Heart right ventricle (tissue), 16 donors: Measurements from ENCODE around the gene GGTLC2. TPM values are rescaled to one million over a fixed set of nuclear protein-coding genes. Genes with fewer than 3 reads are reported as not detected.

Experiments
- ATAC-seq, 8 donors: fragments of 200-7000 bp; cut with Tn5 transposase; one replicate each; pipeline ENCODE4 v1.9.1; 2020; ENCODE audit warnings: mild to moderate bottlenecking in 8 of 8, moderate library complexity in 8 of 8, moderate number of reproducible peaks in 1 of 8
- DNase-seq, 2 donors: peaks; one replicate each; pipeline ENCODE4 v3.0.0-alpha.2; 2020
- H3K27ac ChIP-seq, 10 donors: fragments of 200-600 bp; sonication (generic) in 2 of 10; one replicate each; pipeline versions ENCODE4 v1.5.0 to v1.8.0; 2020 to 2022; ENCODE audit warnings: mild to moderate bottlenecking in 3 of 10
- H3K27me3 ChIP-seq, 7 donors: fragments of 200-600 bp; one replicate each; pipeline ENCODE4 v1.8.0; 2021 to 2022; ENCODE audit warnings: mild to moderate bottlenecking in 2 of 7
- H3K36me3 ChIP-seq, 9 donors: fragments of 200-600 bp; sonication (generic) in 1 of 9; one replicate each; pipeline versions ENCODE4 v1.5.0 to v1.8.0; 2020 to 2022; ENCODE audit warnings: mild to moderate bottlenecking in 2 of 9
- H3K4me1 ChIP-seq, 9 donors: fragments of 200-600 bp; sonication (generic) in 1 of 9; one replicate each; pipeline versions ENCODE4 v1.5.0 to v1.8.0; 2020 to 2022; ENCODE audit warnings: mild to moderate bottlenecking in 4 of 9
- H3K4me3 ChIP-seq, 10 donors: fragments of 200-600 bp; sonication (generic) in 2 of 10; one replicate each; pipeline versions ENCODE4 v1.5.0 to v1.8.0; 2020 to 2022; ENCODE audit warnings: mild to moderate bottlenecking in 7 of 10, moderate library complexity in 2 of 10
- H3K9me3 ChIP-seq, 11 donors: fragments of 200-600 bp in 10 of 11; sonication (generic) in 2 of 11; one replicate each; pipeline versions ENCODE4 v1.5.0 to v1.8.0; 2013 to 2022; ENCODE audit warnings: mild to moderate bottlenecking in 2 of 11, control low read depth in 1 of 11, moderate library complexity in 1 of 11
- CTCF ChIP-seq, 9 donors: fragments of 200-600 bp; sonication (generic) in 2 of 9; IDR thresholded peaks; one replicate each; pipeline versions ENCODE4 v1.5.0 to v1.8.0; 2021 to 2022; ENCODE audit warnings: antibody characterized with exemption in 9 of 9, mild to moderate bottlenecking in 5 of 9, moderate library complexity in 1 of 9
- WGBS, 2 donors: extraction: QIAGEN DNeasy Blood & Tissue Kit; methylation state at CpG; one replicate each; pipeline ENCODE4 v1.1.7; 2013; ENCODE audit warnings: inconsistent platforms in 1 of 2; 5-methylcytosine and 5-hydroxymethylcytosine counted together
- intact Hi-C, 10 donors: fragments of 100-400 bp; cut with DNase I; formaldehyde crosslinking; loops; one replicate each; pipeline versions ENCODE4 v1.11.1 to v1.14.2; 2022
- polyA plus RNA-seq, 2 donors: library from polyadenylated mRNA; stranded (reverse); fragments of 200-250 nt; gene quantifications; one replicate each; pipeline ENCODE4 v1.2.3, GENCODE V29; 2013
- total RNA-seq, 10 donors: library from RNA; stranded (reverse); fragmentation: NEBNext Ultra II Directional in 3 of 10; extraction: Animal tissue kit (Norgen Biotek cat#: 25700) in 3 of 10; gene quantifications; one replicate each; pipeline versions ENCODE4 v1.2.1 to v1.2.4, GENCODE V29; 2021 to 2023
- donor health status: Arrhythmogenic right ventricular cardiomyopathy.
- donor health status: ischemic (EF 13 %, LVEDD 7.1; RV severe dilation, severe dysfunction).
- donor health status: healthy with polysubstance abuse.
- donor health status: DM: no; HTN: yes; CAD: no.
- donor health status: DM: no; HTN: no; CAD: no.
- donor health status: ischemic (EF 25% LVEDD 6.9; RV normal size, moderate dysfunction).
- donor health status: ischemic (EF 25% LVEDD 5.7; RV mildly dilated, moderate dysfunction).
- donor health status: healthy.
- donor health status: DM: yes; HTN: yes; CAD: no.
- donor health status: Ischemic cardiomyopathy.
- donor health status: ischemic (EF 35%, LVEDD 5.7; RV mildly dilated, moderate dysfunction).
- donor health status: nonischemic (EF 11% LVEDD 7.7; RV severe dilation, severe dysfunction).
- donor health status: DM: yes; HTN: yes; CAD: no.
- donor health status: PGD.
- donor health status: ischemic (EF 29% LVEDD 5.4; RV normal size, mild dysfunction).
- donor health status: nonischemic (EF 23%, LVEDD 6.1; RV moderate dilation, normal function).

Gene GGTLC2
- total and polyA plus RNA-seq, 12 donors = not detected

DNA sequence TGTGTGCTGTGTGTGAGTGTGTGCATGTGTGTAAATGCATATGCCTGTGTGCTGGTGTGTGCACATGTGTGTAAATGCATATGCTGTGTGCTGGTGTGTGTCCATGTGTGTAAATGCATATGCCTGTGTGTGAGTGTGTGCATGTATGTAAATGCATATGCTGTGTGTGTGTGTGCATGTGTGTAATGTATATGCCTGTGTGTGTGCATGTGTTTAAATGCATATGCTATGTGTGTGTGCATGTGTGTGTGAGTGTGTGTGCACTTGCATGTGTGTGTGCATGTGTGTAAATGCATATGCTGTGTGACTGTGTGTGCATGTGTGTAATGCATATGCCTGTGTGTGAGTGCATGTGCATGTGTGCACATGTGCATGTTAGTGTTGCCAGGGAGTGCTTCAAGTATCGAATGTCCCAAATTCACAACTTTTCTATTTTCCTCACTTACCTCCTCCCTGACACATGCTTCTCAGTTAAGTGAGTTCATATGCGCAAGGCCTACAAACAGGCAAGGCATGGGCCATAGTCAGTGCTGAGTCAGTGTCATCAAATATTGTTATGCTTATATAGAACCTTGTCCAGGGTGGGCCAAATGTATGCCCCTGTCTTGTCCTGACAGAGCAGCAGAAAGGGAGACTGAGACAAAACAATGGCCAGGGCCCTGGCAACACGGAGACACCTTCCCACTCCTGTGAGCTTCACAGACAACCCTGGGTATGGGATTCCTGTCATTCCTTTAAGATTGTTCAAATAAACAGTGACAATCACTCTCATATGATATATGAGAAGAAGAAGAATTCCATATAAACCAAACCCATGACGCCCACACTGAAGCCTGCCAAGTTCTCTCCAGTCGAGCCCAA lies 38.6 kb downstream of the GGTLC2 start:
- H3K9me3 ChIP-seq = no peaks in the 10 kb centered on the region
- H3K27ac ChIP-seq = no peak overlapping the region
- H3K27me3 ChIP-seq = peaks cover 0 to 9% (median 0%) of the 10 kb centered on the region in 7 donors
- peaks cover 0 to 7% (median 0%) of the 10 kb centered on the region in 9 donors for H3K4me1 ChIP-seq
- intact Hi-C loops = loop anchor here in 4 of 10 donors (10.0 kb wide), 2 partner anchors 88 to 98 kb away; no protein-coding TSS in a partner anchor
- WGBS, 2 donors = 87 to 93% methylated on average over 5 of the region's 5 CpGs
- no peak overlapping the region for H3K4me3 ChIP-seq
- DNase-seq (no peak), ATAC-seq (no peak)
- no peaks in the 10 kb centered on the region for H3K36me3 ChIP-seq
- no peak for TF ChIP-seq CTCF (IDR thresholded peaks at IDR 0.05)

GRCh38 chr22:22683668-22684361 lies 39.4 kb downstream of the GGTLC2 start:
- no peak for TF ChIP-seq CTCF (IDR thresholded peaks at IDR 0.05)
- no peak overlapping the region for H3K27ac ChIP-seq
- no peak overlapping the region for H3K4me3 ChIP-seq
- intact Hi-C loops = loop anchor here in 4 of 10 donors (10.0 kb wide), 2 partner anchors 89 to 99 kb away; no protein-coding TSS in a partner anchor
- ATAC-seq = no peak
- H3K27me3 ChIP-seq = peaks cover 0 to 9% (median 0%) of the 10 kb centered on the region in 7 donors
- DNase-seq = no peak
- H3K36me3 ChIP-seq = no peaks in the 10 kb centered on the region
- peaks cover 0 to 7% (median 0%) of the 10 kb centered on the region in 9 donors for H3K4me1 ChIP-seq
- 93 to 94% methylated on average over 5 of the region's 5 CpGs for WGBS, 2 donors
- no peaks in the 10 kb centered on the region for H3K9me3 ChIP-seq

DNA sequence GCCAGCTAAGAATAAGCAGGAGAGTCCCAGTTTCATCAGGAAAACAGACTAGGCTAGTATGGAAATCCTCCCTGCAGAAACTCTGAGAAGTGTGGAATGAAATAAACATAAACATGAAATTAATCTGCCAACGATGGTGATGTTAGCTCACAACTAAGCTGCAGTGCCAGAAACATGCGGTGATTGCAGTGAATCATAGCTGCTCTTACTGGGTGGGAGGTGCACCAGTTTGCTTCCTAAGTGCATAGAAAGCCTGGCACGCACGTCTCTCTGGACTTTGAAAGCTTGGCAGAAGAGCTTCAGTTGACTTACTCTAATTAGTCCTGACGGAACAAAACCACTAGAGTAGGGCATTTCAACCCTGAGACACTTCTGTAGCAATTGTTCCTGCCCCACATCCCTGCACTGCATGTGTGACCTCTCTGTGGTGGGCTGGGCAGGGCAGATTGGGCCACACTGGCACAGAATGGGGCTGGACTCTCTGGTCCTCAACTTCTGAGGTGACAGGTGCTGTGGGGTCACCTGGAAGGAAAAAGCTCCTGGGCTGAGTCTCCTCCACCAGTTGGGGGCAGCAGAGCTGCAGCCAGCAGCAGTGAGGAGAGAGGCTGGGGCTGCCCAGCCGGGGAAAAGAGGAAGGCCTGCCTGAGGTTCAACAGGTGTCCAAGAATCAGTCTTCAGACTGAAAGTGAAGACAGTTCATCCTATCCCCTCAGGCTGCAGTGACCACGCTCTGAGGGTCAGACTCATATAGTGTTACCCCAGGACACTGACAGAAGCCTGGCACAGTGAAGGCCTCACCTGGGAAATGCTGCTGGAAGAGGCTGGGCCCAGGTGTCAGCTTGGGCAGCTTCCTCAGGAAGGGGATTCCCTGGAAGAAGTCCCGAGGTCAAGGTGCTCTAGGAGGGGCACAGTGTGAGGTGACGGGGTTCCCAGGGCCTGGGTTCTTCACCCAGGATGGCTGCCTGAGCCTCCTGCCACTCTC lies 40.5 kb downstream of the GGTLC2 start:
- 70 to 71% methylated on average over 9 of the region's 9 CpGs for WGBS, 2 donors
- intact Hi-C loops = loop anchor here in 6 of 10 donors (5.0 to 10.0 kb wide), 4 partner anchors 90 to 223 kb away; no protein-coding TSS in a partner anchor

More for the DNA sequence above, 40.5 kb downstream of the GGTLC2 start:
- H3K27me3 ChIP-seq = peaks cover 0 to under 1% (median 0%) of the 10 kb centered on the region in 7 donors
- no peaks in the 10 kb centered on the region for H3K36me3 ChIP-seq
- no peak for ATAC-seq
- no peak overlapping the region for H3K27ac ChIP-seq
- DNase-seq = no peak
- H3K4me3 ChIP-seq = no peak overlapping the region
- no peaks in the 10 kb centered on the region for H3K9me3 ChIP-seq
- H3K4me1 ChIP-seq = peaks cover 0 to 7% (median 0%) of the 10 kb centered on the region in 9 donors
- peak in 7 of 9 donors; percentile 6 to 43 (median 26) for TF ChIP-seq CTCF (IDR thresholded peaks at IDR 0.05)
